HEK293 (cell line): ENCODE results near the gene ZCWPW1.
"Not testable (repeated sequence)": the region's sequence is repeated elsewhere in the genome, so short reads cannot be mapped to it uniquely, and the experiment has no call there.

ENCODE experiments used
- CTCF ChIA-PET: fragments of 350-600 bp; formaldehyde crosslinking; extraction: SDS; loops from one replicate; lab custom pipeline; 2021; ENCODE audit warnings: antibody characterized with exemption; lab: Yijun Ruan, JAX
- POLR2A ChIA-PET: fragments of 300-600 bp; formaldehyde crosslinking; extraction: SDS; loops from one replicate; lab custom pipeline; 2020; ENCODE audit warnings: antibody characterized with exemption, inconsistent platforms; lab: Yijun Ruan, JAX
- H3K27ac ChIP-seq: fragments of 200-500 bp; sonication (Bioruptor generic); 2 replicates; pipeline ENCODE4 v1.5.1; 2014; ENCODE audit warnings: low read depth, low read length, control low read depth, inconsistent platforms; ENCODE audit errors: extremely low read depth
- H3K36me3 ChIP-seq, 2 experiments: fragments of 200-500 bp in 1 of 2; sonication (Bioruptor generic) in 1 of 2; 1 replicate in 1 of 2; 2 replicates in 1 of 2; pipeline ENCODE4 v1.5.1; 2014 to 2017; ENCODE audit warnings: inconsistent platforms in 2 of 2, low read length in 2 of 2; ENCODE audit not compliant: control insufficient read depth in 2 of 2, insufficient read depth in 1 of 2
- H3K4me1 ChIP-seq: fragments of 200-500 bp; sonication (Bioruptor generic); 2 replicates; pipeline ENCODE4 v1.5.1; 2014; ENCODE audit warnings: mild to moderate bottlenecking, low read length, inconsistent platforms; ENCODE audit not compliant: control insufficient read depth, insufficient read depth
- H3K4me3 ChIP-seq: 2 replicates; pipeline ENCODE4 v1.5.1; 2011; ENCODE audit warnings: low read depth, mild to moderate bottlenecking, control low read depth, low read length, moderate library complexity
- H3K9me3 ChIP-seq: fragments of 200-500 bp; sonication (Bioruptor generic); 2 replicates; pipeline ENCODE4 v1.5.1; 2014; ENCODE audit warnings: low read depth, low read length, inconsistent platforms; ENCODE audit not compliant: control insufficient read depth, insufficient read depth
- CTCF ChIP-seq: fragments of 450-650 bp; formaldehyde crosslinking; IDR thresholded peaks from 2 replicates; pipeline ENCODE4 v1.5.1; 2016; ENCODE audit warnings: missing biosample characterization, missing genetic modification characterization
- EGR2 ChIP-seq: fragments of 450-650 bp; formaldehyde crosslinking; IDR thresholded peaks from 2 replicates; pipeline ENCODE4 v1.5.1; 2016; ENCODE audit warnings: low read depth, missing biosample characterization, missing genetic modification characterization
- KLF1 ChIP-seq: fragments of 450-650 bp; formaldehyde crosslinking; IDR thresholded peaks from 2 replicates; pipeline ENCODE4 v1.5.1; 2016; ENCODE audit warnings: missing biosample characterization, missing genetic modification characterization
- KLF10 ChIP-seq: fragments of 450-650 bp; IDR thresholded peaks from 2 replicates; pipeline ENCODE4 v1.5.1; 2018; ENCODE audit warnings: missing biosample characterization, mild to moderate bottlenecking, missing genetic modification characterization
- PRDM1 ChIP-seq: fragments of 450-650 bp; formaldehyde crosslinking; IDR thresholded peaks from 2 replicates; pipeline ENCODE4; 2016; ENCODE audit warnings: missing biosample characterization, missing genetic modification characterization
- REPIN1 ChIP-seq: fragments of 450-650 bp; formaldehyde crosslinking; IDR thresholded peaks from 2 replicates; pipeline ENCODE4 v1.5.1; 2017; ENCODE audit warnings: missing biosample characterization, missing genetic modification characterization, low read depth
- TCF7L2 ChIP-seq: IDR thresholded peaks from 2 replicates; pipeline ENCODE4 v1.6.1; 2011; ENCODE audit warnings: low read depth, mild to moderate bottlenecking, inconsistent platforms, low read length, moderate library complexity, borderline replicate concordance
- TRIM28 ChIP-seq: IDR thresholded peaks from 2 replicates; pipeline ENCODE4 v1.6.1; 2011; ENCODE audit warnings: low read length, control low read depth, borderline replicate concordance
- ZBTB26 ChIP-seq: fragments of 450-650 bp; formaldehyde crosslinking; optimal IDR thresholded peaks from 2 replicates; pipeline ENCODE3; 2016; ENCODE audit warnings: missing biosample characterization, mild to moderate bottlenecking, missing genetic modification characterization
- ZBTB7A ChIP-seq: fragments of 450-650 bp; formaldehyde crosslinking; IDR thresholded peaks from 2 replicates; pipeline ENCODE4 v1.5.1; 2016; ENCODE audit warnings: low read depth, missing biosample characterization, missing genetic modification characterization
- ZFHX2 ChIP-seq: fragments of 450-650 bp; formaldehyde crosslinking; conservative IDR thresholded peaks from 2 replicates; pipeline ENCODE4 v1.5.1; 2016; ENCODE audit warnings: missing biosample characterization, missing genetic modification characterization
- ZNF140 ChIP-seq: fragments of 450-650 bp; formaldehyde crosslinking; IDR thresholded peaks from 2 replicates; pipeline ENCODE4 v1.5.1; 2016; ENCODE audit warnings: missing biosample characterization, missing genetic modification characterization
- ZNF148 ChIP-seq: fragments of 450-650 bp; formaldehyde crosslinking; IDR thresholded peaks from 2 replicates; pipeline ENCODE4 v1.5.0; 2017; ENCODE audit warnings: missing biosample characterization, missing genetic modification characterization, borderline replicate concordance
- ZNF214 ChIP-seq: fragments of 450-650 bp; formaldehyde crosslinking; IDR thresholded peaks from 2 replicates; pipeline ENCODE4 v1.5.1; 2017; ENCODE audit warnings: missing biosample characterization, mild to moderate bottlenecking, missing genetic modification characterization, borderline replicate concordance
- ZNF311 ChIP-seq: fragments of 450-650 bp; formaldehyde crosslinking; IDR thresholded peaks from 2 replicates; pipeline ENCODE4 v1.5.1; 2017; ENCODE audit warnings: missing biosample characterization, missing genetic modification characterization, borderline replicate concordance
- ZNF341 ChIP-seq: fragments of 450-650 bp; formaldehyde crosslinking; IDR thresholded peaks from 2 replicates; pipeline ENCODE4; 2016; ENCODE audit warnings: low read depth, missing biosample characterization, missing genetic modification characterization
- ZNF37A ChIP-seq: fragments of 450-650 bp; IDR thresholded peaks from 2 replicates; pipeline ENCODE4 v1.5.1; 2018; ENCODE audit warnings: missing biosample characterization, missing genetic modification characterization
- ZNF391 ChIP-seq: fragments of 450-650 bp; formaldehyde crosslinking; IDR thresholded peaks from 2 replicates; pipeline ENCODE4 v1.5.1; 2016; ENCODE audit warnings: low read depth, missing biosample characterization, missing genetic modification characterization, borderline replicate concordance
- ZNF394 ChIP-seq: fragments of 450-650 bp; formaldehyde crosslinking; IDR thresholded peaks from 2 replicates; pipeline ENCODE4 v1.5.1; 2016; ENCODE audit warnings: missing biosample characterization, missing genetic modification characterization, mild to moderate bottlenecking, moderate library complexity, borderline replicate concordance
- ZNF398 ChIP-seq: fragments of 450-650 bp; formaldehyde crosslinking; IDR thresholded peaks from 2 replicates; pipeline ENCODE4 v1.5.1; 2017; ENCODE audit warnings: missing biosample characterization, missing genetic modification characterization
- ZNF692 ChIP-seq: fragments of 450-650 bp; formaldehyde crosslinking; IDR thresholded peaks from 2 replicates; pipeline ENCODE4 v1.5.1; 2016; ENCODE audit warnings: missing biosample characterization, missing genetic modification characterization
- ZNF701 ChIP-seq: fragments of 450-650 bp; formaldehyde crosslinking; IDR thresholded peaks from 2 replicates; pipeline ENCODE4 v1.5.1; 2016; ENCODE audit warnings: missing biosample characterization, missing genetic modification characterization
- ZSCAN5A ChIP-seq: fragments of 450-650 bp; formaldehyde crosslinking; IDR thresholded peaks from 2 replicates; pipeline ENCODE4 v1.5.1; 2016; ENCODE audit warnings: missing biosample characterization, missing genetic modification characterization

Gene ZCWPW1

GRCh38 chr7:100366411-100367250, 61.9 kb downstream of the ZCWPW1 start:
- Histone ChIP-seq H3K4me1 (no peaks in the 10 kb centered on the region), H3K27ac (no peak overlapping the region), H3K36me3 (peaks cover 12 to 39% of the 10 kb centered on the region in 2 experiments; a peak in 2 of 3 replicates), H3K9me3 (no peaks in the 10 kb centered on the region), H3K4me3 (no peak overlapping the region)
- CTCF ChIA-PET: no interaction called here
- POLR2A ChIA-PET: no interaction called here
- TF ChIP-seq ZSCAN5A (tag by site-specific recombination) (no peak), CTCF (tag by site-specific recombination) (no peak), ZNF692 (no peak), ZNF37A (tag by site-specific recombination) (no peak), KLF10 (tag by site-specific recombination) (no peak), ZNF391 (tag by site-specific recombination) (no peak), ZNF341 (tag by site-specific recombination) (peak; percentile 33; the same call in 1 of the 2 replicates), ZNF398 (0 out of 2 replicates have a peak, but pooled peaks have one; percentile 11), ZNF394 (tag by site-specific recombination) (no peak), ZBTB7A (tag by site-specific recombination) (no peak), ZFHX2 (tag by site-specific recombination) (peak; percentile 20; the same call in 1 of the 2 replicates), ZNF311 (tag by site-specific recombination) (no peak), ZBTB26 (tag by site-specific recombination) (no peak), EGR2 (tag by site-specific recombination) (peak; percentile 34; the same call in 1 of the 2 replicates), ZNF214 (tag by site-specific recombination) (no peak), ZNF148 (tag by site-specific recombination) (no peak), ZNF701 (no peak), KLF1 (tag by site-specific recombination) (peak; percentile 59; the same call in 1 of the 2 replicates), TCF7L2 (no peak), ZNF140 (tag by site-specific recombination) (no peak), TRIM28 (no peak), REPIN1 (tag by site-specific recombination) (no peak), PRDM1 (tag by site-specific recombination) (no peak)

GRCh38 chr7:100365998-100366367, 62.5 kb downstream of the ZCWPW1 start:
- CTCF ChIA-PET: interaction anchor here (1.9 kb wide), 1 partner anchor 42 kb away, joined by 15 read pairs; no protein-coding TSS in a partner anchor
- H3K4me1 ChIP-seq, H3K27ac ChIP-seq, H3K4me3 ChIP-seq, H3K9me3 ChIP-seq, POLR2A ChIA-PET: not testable (repeated sequence)
- H3K36me3 ChIP-seq: peaks cover 18 to 46% of the 10 kb centered on the region in 2 experiments; a peak in 2 of 3 replicates
